Hepatocyte (in vitro differentiated cells): ENCODE measurements around the gene ARAF. TPM values are rescaled to one million over a fixed set of nuclear protein-coding genes. Genes with fewer than 3 reads are reported as not detected.

Experiments used
- DNase-seq: peaks from one replicate; pipeline ENCODE4 v3.0.0-alpha.2; 2016; ENCODE audit warnings: low spot score
- H2AFZ ChIP-seq: fragments of 200-600 bp; sonication (generic); 2 replicates; pipeline ENCODE4 v1.6.0; 2016; ENCODE audit warnings: antibody characterized with exemption, mild to moderate bottlenecking
- H3K27ac ChIP-seq: fragments of 200-600 bp; sonication (generic); 2 replicates; pipeline ENCODE4 v1.5.1; 2016; ENCODE audit warnings: mild to moderate bottlenecking
- H3K27me3 ChIP-seq: fragments of 200-600 bp; sonication (generic); 2 replicates; pipeline ENCODE4 v1.6.1; 2016
- H3K36me3 ChIP-seq: fragments of 200-600 bp; sonication (generic); replicated peaks from 2 replicates; pipeline ENCODE4 v1.5.1; 2016; ENCODE audit warnings: low read depth; ENCODE audit not compliant: insufficient read depth
- H3K4me1 ChIP-seq: fragments of 200-600 bp; sonication (generic); 2 replicates; pipeline ENCODE4 v1.5.1; 2016; ENCODE audit warnings: mild to moderate bottlenecking, moderate library complexity; ENCODE audit not compliant: insufficient read depth
- H3K4me2 ChIP-seq: fragments of 200-600 bp; sonication (generic); 2 replicates; pipeline ENCODE4 v1.6.0; 2016
- H3K4me3 ChIP-seq: fragments of 200-600 bp; sonication (generic); 2 replicates; pipeline ENCODE4 v1.5.1; 2016; ENCODE audit warnings: mild to moderate bottlenecking
- H3K79me2 ChIP-seq: fragments of 200-600 bp; sonication (generic); 2 replicates; pipeline ENCODE4 v1.6.0; 2017; ENCODE audit warnings: mild to moderate bottlenecking
- H3K9me2 ChIP-seq: fragments of 200-600 bp; sonication (generic); replicated peaks from 2 replicates; pipeline ENCODE4 v1.6.0; 2017; ENCODE audit warnings: mild to moderate bottlenecking; ENCODE audit not compliant: insufficient read depth
- H3K9me3 ChIP-seq: fragments of 200-600 bp; sonication (generic); 2 replicates; pipeline ENCODE4 v1.5.1; 2016; ENCODE audit warnings: low read depth, mild to moderate bottlenecking
- H4K20me1 ChIP-seq: fragments of 200-600 bp; sonication (generic); 2 replicates; pipeline ENCODE4 v1.6.0; 2016; ENCODE audit warnings: mild to moderate bottlenecking; ENCODE audit not compliant: insufficient read depth, poor library complexity, severe bottlenecking
- EZH2 ChIP-seq: fragments of 200-600 bp; sonication (generic); IDR thresholded peaks from 2 replicates; pipeline ENCODE4 v1.6.1; 2016; ENCODE audit warnings: antibody characterized with exemption, mild to moderate bottlenecking, borderline replicate concordance
- EZH2phosphoT487 ChIP-seq: fragments of 200-600 bp; sonication (generic); IDR thresholded peaks from one replicate; pipeline ENCODE4 v1.6.1; 2018; ENCODE audit warnings: antibody characterized with exemption, mild to moderate bottlenecking, low read depth, moderate library complexity; ENCODE audit not compliant: unreplicated experiment, severe bottlenecking
- WGBS: methylation state at CpG from one replicate; pipeline ENCODE4 v1.1.6; 2016; ENCODE audit warnings: low lambda C conversion rate; ENCODE audit errors: missing lambda C conversion rate; 5-methylcytosine and 5-hydroxymethylcytosine counted together
- polyA plus RNA-seq: library from polyadenylated mRNA; unstranded; fragments of >200 nt; fragmentation: Nextera tagmentation; extraction: Ambion mirVana; gene quantifications from 2 replicates; pipeline ENCODE4 v1.2.1, GENCODE V29; 2016
- total RNA-seq: library from RNA; depleted of rRNA; stranded (reverse); fragments of >200 nt; gene quantifications from 2 replicates; pipeline ENCODE4 v1.2.3, GENCODE V29; 2014
- TF ChIP-seq, protein P1 (sequence below): fragments of 200-600 bp; sonication (generic); IDR thresholded peaks from 2 replicates; pipeline ENCODE4 v1.5.1; 2016; ENCODE audit warnings: antibody characterized with exemption, mild to moderate bottlenecking; ENCODE audit not compliant: poor library complexity

ARAF gene
- total and polyA plus RNA-seq, 2 experiments from 2014 or later, result 29.8 to 89.6 TPM

DNA sequence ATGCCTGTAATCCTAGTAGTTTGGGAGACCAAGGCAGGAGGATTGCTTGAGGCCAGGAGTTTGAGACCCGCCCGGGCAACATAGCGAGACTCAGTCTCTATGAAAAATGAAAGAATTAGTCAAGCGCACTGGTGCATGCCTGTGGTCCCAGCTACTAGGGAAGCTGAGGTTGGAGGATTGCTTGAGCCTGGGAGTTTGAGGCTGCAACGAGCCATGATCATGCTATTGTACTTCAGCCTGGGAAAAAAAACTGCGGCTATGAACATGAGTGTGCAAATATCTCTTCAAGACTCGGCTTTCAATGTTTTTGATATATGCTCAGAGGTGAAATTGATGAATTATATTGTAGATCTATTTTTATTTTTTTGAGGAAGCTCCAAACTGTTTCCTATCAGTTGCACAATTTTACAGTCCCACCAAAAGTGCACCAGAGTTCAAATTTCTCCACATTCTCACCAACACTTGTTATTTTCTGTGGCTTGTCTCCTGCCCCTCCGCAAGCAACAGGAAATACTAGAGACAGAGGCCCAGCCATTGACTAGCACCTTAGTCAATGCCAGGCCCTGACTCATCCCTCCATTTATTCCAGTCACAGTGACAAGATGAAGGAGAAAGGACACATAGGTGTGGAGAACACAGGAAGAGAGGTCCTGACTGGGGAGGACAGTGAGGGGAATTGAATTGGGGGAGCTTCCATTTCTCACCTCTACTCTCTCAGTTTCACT lies 44.9 kb upstream of the ARAF start:
- Histone ChIP-seq H4K20me1 (no peaks in the 10 kb centered on the region), H3K4me1 (no peaks in the 10 kb centered on the region), H3K79me2 (no peaks in the 10 kb centered on the region), H3K4me2 (no peak overlapping the region), H3K4me3 (no peak overlapping the region), H3K27ac (no peak overlapping the region), H2AFZ (no peak overlapping the region), H3K9me2 (no peaks in the 10 kb centered on the region), H3K9me3 (no peaks in the 10 kb centered on the region), H3K36me3 (no peaks in the 10 kb centered on the region), H3K27me3 (no peaks in the 10 kb centered on the region)
- 89% methylated on average over 8 of the region's 8 CpGs for WGBS
- TF ChIP-seq, protein P1, sequence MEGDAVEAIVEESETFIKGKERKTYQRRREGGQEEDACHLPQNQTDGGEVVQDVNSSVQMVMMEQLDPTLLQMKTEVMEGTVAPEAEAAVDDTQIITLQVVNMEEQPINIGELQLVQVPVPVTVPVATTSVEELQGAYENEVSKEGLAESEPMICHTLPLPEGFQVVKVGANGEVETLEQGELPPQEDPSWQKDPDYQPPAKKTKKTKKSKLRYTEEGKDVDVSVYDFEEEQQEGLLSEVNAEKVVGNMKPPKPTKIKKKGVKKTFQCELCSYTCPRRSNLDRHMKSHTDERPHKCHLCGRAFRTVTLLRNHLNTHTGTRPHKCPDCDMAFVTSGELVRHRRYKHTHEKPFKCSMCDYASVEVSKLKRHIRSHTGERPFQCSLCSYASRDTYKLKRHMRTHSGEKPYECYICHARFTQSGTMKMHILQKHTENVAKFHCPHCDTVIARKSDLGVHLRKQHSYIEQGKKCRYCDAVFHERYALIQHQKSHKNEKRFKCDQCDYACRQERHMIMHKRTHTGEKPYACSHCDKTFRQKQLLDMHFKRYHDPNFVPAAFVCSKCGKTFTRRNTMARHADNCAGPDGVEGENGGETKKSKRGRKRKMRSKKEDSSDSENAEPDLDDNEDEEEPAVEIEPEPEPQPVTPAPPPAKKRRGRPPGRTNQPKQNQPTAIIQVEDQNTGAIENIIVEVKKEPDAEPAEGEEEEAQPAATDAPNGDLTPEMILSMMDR, result no peak
- TF ChIP-seq EZH2phosphoT487, result no peak
- no peak for TF ChIP-seq EZH2
- no peak for DNase-seq

DNA sequence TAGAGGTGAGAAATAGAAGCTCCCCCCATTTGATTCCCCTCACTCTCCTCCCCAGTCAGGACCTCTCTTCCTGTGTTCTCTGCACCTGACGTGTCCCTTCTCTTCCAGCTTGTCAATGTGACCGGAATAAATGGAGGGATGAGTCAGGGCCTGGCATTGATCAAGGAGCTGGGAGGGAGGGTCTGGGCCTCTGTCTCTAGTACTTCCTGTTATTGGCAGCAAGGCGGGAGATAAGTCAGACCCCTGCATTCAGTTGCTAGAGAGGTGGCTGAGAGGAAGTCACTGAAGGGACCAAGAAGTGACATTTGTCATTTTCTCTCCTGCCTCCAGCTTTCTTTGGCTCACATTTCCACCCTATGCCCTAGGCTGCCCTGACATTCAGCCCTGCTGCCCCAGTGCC lies 42.9 kb upstream of the ARAF start:
- H3K27ac ChIP-seq, result no peak overlapping the region
- no peak overlapping the region for H3K4me2 ChIP-seq
- TF ChIP-seq, protein P1, result no peak
- TF ChIP-seq EZH2phosphoT487 (no peak), EZH2 (no peak)
- no peaks in the 10 kb centered on the region for H3K27me3 ChIP-seq
- H3K4me1 ChIP-seq, result no peaks in the 10 kb centered on the region
- no peak overlapping the region for H3K4me3 ChIP-seq
- no peaks in the 10 kb centered on the region for H3K9me2 ChIP-seq
- DNase-seq, result no peak
- H2AFZ ChIP-seq, result no peak overlapping the region
- H3K79me2 ChIP-seq, result no peaks in the 10 kb centered on the region
- H4K20me1 ChIP-seq, result no peaks in the 10 kb centered on the region
- no peaks in the 10 kb centered on the region for H3K9me3 ChIP-seq
- H3K36me3 ChIP-seq, result no peaks in the 10 kb centered on the region
- WGBS, result 80% methylated on average over 3 of the region's 3 CpGs

DNA sequence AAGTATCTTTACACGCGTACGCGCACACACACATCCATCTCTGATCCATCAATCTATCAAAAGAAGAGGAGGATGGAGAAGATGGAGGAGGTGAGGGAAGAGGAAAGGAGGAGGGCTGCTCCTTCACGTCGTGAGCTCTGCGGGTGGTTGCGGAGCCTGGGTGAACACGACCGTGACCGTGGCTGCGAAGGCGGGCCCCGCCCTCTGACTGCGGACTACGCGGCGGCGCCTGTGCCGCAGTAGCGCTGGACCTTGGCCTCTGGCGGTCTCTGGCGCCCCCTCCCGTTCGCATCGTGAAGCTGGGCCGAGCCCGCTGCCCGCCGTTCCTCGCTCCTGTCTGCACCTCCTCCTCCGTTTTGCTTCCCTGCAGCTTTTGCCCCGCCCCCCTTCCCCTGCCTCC lies 37.7 kb upstream of the ARAF start:
- Histone ChIP-seq H3K79me2 (no peaks in the 10 kb centered on the region), H3K27me3 (no peaks in the 10 kb centered on the region), H3K4me3 (peak overlapping the region; percentile 70), H2AFZ (peak overlapping the region; percentile 90), H3K9me3 (no peaks in the 10 kb centered on the region), H3K36me3 (no peaks in the 10 kb centered on the region), H4K20me1 (no peaks in the 10 kb centered on the region), H3K27ac (no peak overlapping the region), H3K4me1 (no peaks in the 10 kb centered on the region), H3K4me2 (peak overlapping the region; percentile 86), H3K9me2 (no peaks in the 10 kb centered on the region)
- DNase-seq, result peak; percentile 83
- TF ChIP-seq, protein P1, result peak; percentile 74
- TF ChIP-seq EZH2, result no peak
- WGBS, result 49% methylated on average over 21 of the region's 33 CpGs
